Erythroblast (primary cell): ENCODE measurements around the gene VASN.

ENCODE experiments used
- GATA1 ChIP-seq: IDR thresholded peaks from 2 replicates; pipeline ENCODE4 v1.6.1; 2011; ENCODE audit warnings: low read depth, mild to moderate bottlenecking, control low read depth, low read length, moderate library complexity
- POLR2A ChIP-seq: IDR thresholded peaks from 2 replicates; pipeline ENCODE4 v1.6.1; 2011; ENCODE audit warnings: mild to moderate bottlenecking, low read length

DNA sequence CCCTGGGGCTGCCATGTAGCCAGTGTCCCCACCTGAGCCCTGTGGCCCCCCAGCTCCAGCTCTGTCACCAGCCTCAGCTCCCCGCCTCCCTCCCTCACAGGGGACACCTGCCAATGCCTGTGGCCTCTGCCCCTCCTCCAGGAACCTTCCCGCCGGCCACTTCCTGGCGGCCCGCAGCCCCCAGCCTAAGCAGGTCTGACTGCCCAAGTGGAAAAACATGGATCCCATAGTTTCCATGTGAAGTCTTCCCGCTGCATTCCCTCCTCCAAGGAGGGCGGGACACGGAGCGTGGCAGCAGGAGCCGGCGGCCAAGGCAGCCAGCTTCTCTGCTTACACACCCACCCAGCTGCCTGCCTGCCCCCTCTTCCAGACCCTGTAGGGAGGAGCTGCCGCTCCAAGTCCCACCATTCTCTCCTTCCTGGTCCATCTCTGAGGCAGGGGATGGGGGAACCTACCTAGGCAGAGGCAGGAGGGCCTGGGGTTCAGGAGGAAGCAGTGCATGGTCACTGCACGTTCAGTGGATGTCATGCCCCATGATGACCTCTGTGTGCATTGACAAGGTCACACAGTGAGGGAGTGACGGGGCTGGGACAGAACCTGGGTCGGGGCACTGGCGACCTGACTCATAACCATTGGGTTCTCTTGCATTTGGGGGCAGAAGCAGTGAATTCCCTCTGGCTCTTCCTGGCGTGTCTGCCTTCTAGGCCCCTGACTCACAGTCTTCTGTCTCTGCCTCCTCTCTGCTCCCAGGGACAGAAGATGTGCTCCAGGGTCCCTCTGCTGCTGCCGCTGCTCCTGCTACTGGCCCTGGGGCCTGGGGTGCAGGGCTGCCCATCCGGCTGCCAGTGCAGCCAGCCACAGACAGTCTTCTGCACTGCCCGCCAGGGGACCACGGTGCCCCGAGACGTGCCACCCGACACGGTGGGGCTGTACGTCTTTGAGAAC, 8.7 kb downstream of the VASN start:
- no peak for TF ChIP-seq POLR2A
- no peak for TF ChIP-seq GATA1
